ENCODE measurements around the gene WFDC9. TPM values are rescaled to one million over a fixed set of nuclear protein-coding genes. Genes with fewer than 3 reads are reported as not detected.

The WFDC9 gene
- total and polyA plus RNA-seq, 8 donors, result not detected

DNA sequence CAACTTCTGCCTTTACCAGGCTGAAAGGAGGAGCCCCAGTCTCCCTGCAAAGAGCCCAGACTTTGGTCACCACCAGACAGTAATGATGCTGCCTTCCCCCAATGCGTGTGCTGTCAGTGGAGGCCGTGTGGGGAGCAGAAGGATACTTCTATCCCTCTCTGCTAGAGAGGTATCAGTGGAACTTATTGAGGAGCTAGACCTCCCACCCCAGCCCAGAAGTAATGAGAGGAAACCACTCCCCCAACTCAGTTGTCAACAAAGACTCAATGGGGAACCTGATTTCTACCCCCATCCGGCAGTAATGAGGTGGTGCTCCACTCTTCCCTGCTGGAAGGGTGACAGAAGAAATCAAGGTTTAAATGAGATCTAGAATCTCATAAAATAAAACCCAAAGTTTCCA, 47.6 kb downstream of the WFDC9 start:
- DNase-seq, result no peak
- ATAC-seq, result no peak
- TF ChIP-seq, protein P1, sequence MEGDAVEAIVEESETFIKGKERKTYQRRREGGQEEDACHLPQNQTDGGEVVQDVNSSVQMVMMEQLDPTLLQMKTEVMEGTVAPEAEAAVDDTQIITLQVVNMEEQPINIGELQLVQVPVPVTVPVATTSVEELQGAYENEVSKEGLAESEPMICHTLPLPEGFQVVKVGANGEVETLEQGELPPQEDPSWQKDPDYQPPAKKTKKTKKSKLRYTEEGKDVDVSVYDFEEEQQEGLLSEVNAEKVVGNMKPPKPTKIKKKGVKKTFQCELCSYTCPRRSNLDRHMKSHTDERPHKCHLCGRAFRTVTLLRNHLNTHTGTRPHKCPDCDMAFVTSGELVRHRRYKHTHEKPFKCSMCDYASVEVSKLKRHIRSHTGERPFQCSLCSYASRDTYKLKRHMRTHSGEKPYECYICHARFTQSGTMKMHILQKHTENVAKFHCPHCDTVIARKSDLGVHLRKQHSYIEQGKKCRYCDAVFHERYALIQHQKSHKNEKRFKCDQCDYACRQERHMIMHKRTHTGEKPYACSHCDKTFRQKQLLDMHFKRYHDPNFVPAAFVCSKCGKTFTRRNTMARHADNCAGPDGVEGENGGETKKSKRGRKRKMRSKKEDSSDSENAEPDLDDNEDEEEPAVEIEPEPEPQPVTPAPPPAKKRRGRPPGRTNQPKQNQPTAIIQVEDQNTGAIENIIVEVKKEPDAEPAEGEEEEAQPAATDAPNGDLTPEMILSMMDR (IDR thresholded peaks at IDR 0.05), result no peak
- H3K9me3 ChIP-seq, result no peaks in the 10 kb centered on the region
- H3K27ac ChIP-seq, result no peak overlapping the region
- H3K4me1 ChIP-seq, result no peaks in the 10 kb centered on the region
- no peaks in the 10 kb centered on the region for H3K36me3 ChIP-seq
- H3K4me3 ChIP-seq, result no peak overlapping the region
- peaks cover 0 to 23% of the 10 kb centered on the region in 2 donors for H3K27me3 ChIP-seq
- intact Hi-C loops (cut with DNase I), result no loop called here

DNA sequence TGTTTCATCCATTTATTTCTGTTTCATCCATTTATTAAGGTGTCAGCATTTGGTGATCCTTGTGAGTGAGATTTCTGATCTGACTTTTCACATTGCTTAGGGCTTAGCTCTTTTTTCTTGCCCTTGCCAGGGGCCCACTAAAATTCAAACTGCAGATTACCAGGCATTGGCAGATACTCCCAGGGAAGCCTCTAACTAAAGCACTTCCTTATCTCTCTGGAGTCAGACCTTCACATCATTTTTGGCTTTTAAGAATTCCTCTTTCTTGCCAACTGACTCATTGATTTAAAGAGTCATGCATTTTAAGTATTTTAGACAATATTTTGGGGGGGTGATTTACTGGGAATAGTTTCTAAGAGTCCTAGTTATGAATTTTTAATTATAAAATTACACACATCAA, 49.4 kb downstream of the WFDC9 start:
- intact Hi-C loops (cut with DNase I), result no loop called here
- no peak for ATAC-seq
- no peaks in the 10 kb centered on the region for H3K9me3 ChIP-seq
- no peaks in the 10 kb centered on the region for H3K36me3 ChIP-seq
- TF ChIP-seq, protein P1 (IDR thresholded peaks at IDR 0.05), result no peak
- no peaks in the 10 kb centered on the region for H3K4me1 ChIP-seq
- no peak overlapping the region for H3K27ac ChIP-seq
- DNase-seq, result no peak
- H3K27me3 ChIP-seq, result peaks cover 0 to 23% of the 10 kb centered on the region in 2 donors
- H3K4me3 ChIP-seq, result no peak overlapping the region

DNA sequence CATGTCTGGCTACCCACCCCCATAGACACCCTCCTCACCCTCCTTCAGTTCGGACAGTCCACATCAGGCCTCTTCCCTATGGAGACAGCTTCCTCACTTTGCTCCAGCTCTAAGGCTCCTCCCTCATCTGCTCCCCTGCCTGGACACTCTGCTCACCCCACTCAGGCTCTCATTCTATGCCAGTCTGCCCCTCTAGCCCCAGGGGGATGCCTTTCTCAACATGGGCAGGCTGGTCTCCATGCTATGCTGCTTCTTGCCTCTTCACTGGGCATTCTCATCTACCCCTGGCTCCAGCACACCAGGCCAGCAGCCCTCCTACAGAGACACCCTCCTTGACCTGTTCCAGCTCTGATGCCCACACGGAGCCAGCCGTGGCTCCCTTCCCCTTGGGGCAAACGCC, 51.9 kb downstream of the WFDC9 start, which contains the start of gene WFDC8:
WFDC8 (minus strand) TSS at position 101 of the 400 bp plus-strand sequence; CDS start at position 64, 37 bp downstream.
- no peaks in the 10 kb centered on the region for H3K9me3 ChIP-seq
- H3K36me3 ChIP-seq, result no peaks in the 10 kb centered on the region
- intact Hi-C loops (cut with DNase I), result no loop called here
- H3K27ac ChIP-seq, result no peak within 1 kb of the TSS
- ATAC-seq (no peak), DNase-seq (peak in 1 of 4 donors; percentile 33)
- peaks cover 0 to 19% of the 10 kb centered on the region in 2 donors for H3K27me3 ChIP-seq
- TF ChIP-seq, protein P1 (IDR thresholded peaks at IDR 0.05), result no peak
- H3K4me1 ChIP-seq, result no peaks in the 10 kb centered on the region
- no peak within 1 kb of the TSS for H3K4me3 ChIP-seq

DNA sequence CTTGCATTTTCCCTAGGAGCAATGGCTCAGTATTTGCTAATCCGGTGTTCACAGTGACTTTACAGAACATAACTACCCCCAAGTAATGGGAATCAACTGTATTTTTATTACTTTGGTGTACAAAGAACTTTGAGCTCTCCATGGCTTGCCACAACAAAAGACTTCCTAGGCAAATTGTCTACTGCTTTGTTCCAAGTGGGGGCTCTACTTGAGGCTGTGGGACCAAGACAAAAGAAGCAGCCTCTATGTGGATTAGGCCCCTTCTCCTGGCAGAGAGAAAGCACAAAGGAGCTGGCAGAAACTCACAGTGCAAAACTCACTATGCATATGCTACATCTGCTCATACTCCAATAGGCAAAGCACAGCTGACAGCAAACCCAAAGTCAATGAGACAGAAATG, 52.9 kb downstream of the WFDC9 start:
- ATAC-seq (no peak), DNase-seq (no peak)
- TF ChIP-seq, protein P1 (IDR thresholded peaks at IDR 0.05), result no peak
- Histone ChIP-seq H3K36me3 (no peaks in the 10 kb centered on the region), H3K4me3 (no peak overlapping the region), H3K9me3 (no peaks in the 10 kb centered on the region), H3K4me1 (no peaks in the 10 kb centered on the region), H3K27ac (no peak overlapping the region), H3K27me3 (peaks cover 0 to 13% of the 10 kb centered on the region in 2 donors)
- intact Hi-C loops (cut with DNase I), result no loop called here

DNA sequence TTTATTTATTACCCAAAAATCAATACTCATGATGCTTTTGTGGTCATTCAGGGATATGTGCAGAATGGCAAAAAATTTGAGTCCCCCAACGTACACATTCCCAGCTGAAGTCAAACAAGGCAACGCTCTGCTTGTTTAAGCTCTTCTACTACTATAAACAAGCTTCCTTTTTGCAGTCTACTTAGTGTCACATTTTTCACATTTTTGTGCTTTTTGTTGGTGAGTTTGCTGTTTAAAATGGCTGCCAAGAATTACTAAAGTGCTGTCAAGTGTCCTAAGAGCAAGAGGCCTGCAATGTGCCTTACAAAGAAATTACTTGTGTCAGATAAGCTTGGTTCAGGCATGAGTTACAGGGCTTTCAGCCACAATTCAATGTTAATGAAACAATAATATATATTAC, 54.1 kb downstream of the WFDC9 start:
- peak; percentile 85 for ATAC-seq
- DNase-seq, result peak in 2 of 4 donors; percentile 18 to 48
- intact Hi-C loops (cut with DNase I), result no loop called here
- Histone ChIP-seq H3K27ac (peak overlapping the region in 1 of 2 donors; percentile 47), H3K27me3 (peaks cover 0 to 10% of the 10 kb centered on the region in 2 donors), H3K4me3 (no peak overlapping the region), H3K9me3 (no peaks in the 10 kb centered on the region), H3K4me1 (no peaks in the 10 kb centered on the region), H3K36me3 (no peaks in the 10 kb centered on the region)
- TF ChIP-seq, protein P1 (IDR thresholded peaks at IDR 0.05), result no peak
